K562 (cell line): ENCODE results near the gene GYG1.

Experiments
- BACH1 ChIP-seq: fragments of 200-800 bp; sonication (Bioruptor generic); IDR thresholded peaks from 2 replicates; pipeline ENCODE4 v1.6.1; 2016; ENCODE audit warnings: missing genetic modification characterization, missing compliant biosample characterization
- GABPA ChIP-seq: fragments of 200-800 bp; sonication (Bioruptor generic); conservative IDR thresholded peaks from 2 replicates; pipeline ENCODE4 v1.6.1; 2016; ENCODE audit warnings: low read depth, missing genetic modification characterization, missing compliant biosample characterization
- GTF2F1 ChIP-seq: IDR thresholded peaks from 2 replicates; pipeline ENCODE4 v1.6.1; 2011; ENCODE audit warnings: low read depth, low read length, improper control_type of control experiment
- KDM1A ChIP-seq, 2 experiments: fragments of 450-650 bp; IDR thresholded peaks; 2 replicates each; pipeline ENCODE4 v1.6.1; 2016; ENCODE audit warnings: mild to moderate bottlenecking in 2 of 2
- NR3C1 ChIP-seq: sonication (generic); formaldehyde crosslinking; IDR thresholded peaks from 2 replicates; pipeline ENCODE4 v1.8.1; 2022; ENCODE audit warnings: missing genetic modification reagents
- PHF20 ChIP-seq: fragments of 450-650 bp; IDR thresholded peaks from 2 replicates; pipeline ENCODE4 v1.6.1; 2018; ENCODE audit not compliant: partially characterized antibody
- POLR3A ChIP-seq: IDR thresholded peaks from 2 replicates; pipeline ENCODE4 v1.6.1; 2011; ENCODE audit warnings: borderline replicate concordance, mild to moderate bottlenecking, moderate library complexity; ENCODE audit not compliant: insufficient read length, insufficient read depth; ENCODE audit errors: extremely low read depth
- TCF3 ChIP-seq: sonication (generic); formaldehyde crosslinking; IDR thresholded peaks from 2 replicates; pipeline ENCODE4 v1.4.0; 2020; ENCODE audit warnings: mild to moderate bottlenecking, missing genetic modification reagents
- ZNF184 ChIP-seq: sonication (generic); formaldehyde crosslinking; IDR thresholded peaks from 2 replicates; pipeline ENCODE4 v1.5.0; 2020; ENCODE audit warnings: missing genetic modification reagents
- TF ChIP-seq, protein P1 (sequence below), 3 experiments: IDR thresholded peaks in 2 of 3; conservative IDR thresholded peaks in 1 of 3; 2 replicates each; pipeline ENCODE4 v1.5.1; 2011 to 2012; ENCODE audit warnings: low read length in 3 of 3, mild to moderate bottlenecking in 3 of 3, control low read depth in 2 of 3, improper control_type of control experiment in 1 of 3, inconsistent platforms in 1 of 3, low read depth in 1 of 3, mixed read lengths in 1 of 3, moderate library complexity in 1 of 3; ENCODE audit not compliant: insufficient read depth in 2 of 3

DNA sequence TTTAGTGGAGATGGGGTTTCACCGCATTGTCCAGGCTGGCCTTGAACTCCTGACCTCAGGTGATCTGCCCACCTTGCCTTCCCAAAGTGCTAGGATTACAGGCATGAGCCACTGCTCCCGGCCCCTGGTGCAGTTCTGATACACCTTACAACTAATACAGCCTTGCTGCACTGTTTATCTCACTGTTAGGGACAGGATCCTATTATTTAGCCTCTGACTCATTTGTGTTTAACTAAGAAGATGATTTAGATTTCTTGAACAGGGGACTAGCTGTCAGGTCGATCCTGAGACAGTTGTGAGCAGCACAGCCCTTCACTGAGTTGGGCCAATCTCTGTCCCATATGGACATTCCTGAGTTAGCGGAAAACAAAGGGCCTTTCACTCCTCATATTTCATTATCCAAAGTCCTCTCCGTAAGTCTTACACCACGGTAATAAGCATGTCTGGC, 19.2 kb downstream of the GYG1 start:
- TF ChIP-seq POLR3A = no peak
- no peak for TF ChIP-seq PHF20
- no peak for TF ChIP-seq GABPA
- TF ChIP-seq TCF3 = no peak
- no peak for TF ChIP-seq GTF2F1
- no peak for TF ChIP-seq KDM1A (IDR thresholded peaks at IDR 0.05)
- TF ChIP-seq BACH1 (tag) = no peak
- TF ChIP-seq, protein P1, sequence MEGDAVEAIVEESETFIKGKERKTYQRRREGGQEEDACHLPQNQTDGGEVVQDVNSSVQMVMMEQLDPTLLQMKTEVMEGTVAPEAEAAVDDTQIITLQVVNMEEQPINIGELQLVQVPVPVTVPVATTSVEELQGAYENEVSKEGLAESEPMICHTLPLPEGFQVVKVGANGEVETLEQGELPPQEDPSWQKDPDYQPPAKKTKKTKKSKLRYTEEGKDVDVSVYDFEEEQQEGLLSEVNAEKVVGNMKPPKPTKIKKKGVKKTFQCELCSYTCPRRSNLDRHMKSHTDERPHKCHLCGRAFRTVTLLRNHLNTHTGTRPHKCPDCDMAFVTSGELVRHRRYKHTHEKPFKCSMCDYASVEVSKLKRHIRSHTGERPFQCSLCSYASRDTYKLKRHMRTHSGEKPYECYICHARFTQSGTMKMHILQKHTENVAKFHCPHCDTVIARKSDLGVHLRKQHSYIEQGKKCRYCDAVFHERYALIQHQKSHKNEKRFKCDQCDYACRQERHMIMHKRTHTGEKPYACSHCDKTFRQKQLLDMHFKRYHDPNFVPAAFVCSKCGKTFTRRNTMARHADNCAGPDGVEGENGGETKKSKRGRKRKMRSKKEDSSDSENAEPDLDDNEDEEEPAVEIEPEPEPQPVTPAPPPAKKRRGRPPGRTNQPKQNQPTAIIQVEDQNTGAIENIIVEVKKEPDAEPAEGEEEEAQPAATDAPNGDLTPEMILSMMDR (IDR thresholded peaks at IDR 0.05 in 2 of 3, conservative IDR thresholded peaks at IDR 0.05 in 1 of 3; ENCODE audit: insufficient read depth in 2 of 3, low read depth in 1 of 3, low read length in 3 of 3) = no peak
- no peak for TF ChIP-seq NR3C1 (CRISPR knock-in tag)
- no peak for TF ChIP-seq ZNF184 (CRISPR knock-in tag)
